Neural progenitor cell (in vitro differentiated cells): ENCODE results near the gene KIAA1217.

Source experiments
- EZH2 ChIP-seq: fragments of 200-600 bp; sonication (generic); IDR thresholded peaks from 2 replicates; pipeline ENCODE4 v1.6.1; 2017; ENCODE audit warnings: antibody characterized with exemption, mild to moderate bottlenecking, moderate library complexity
- EZH2phosphoT487 ChIP-seq: fragments of 200-600 bp; sonication (generic); IDR thresholded peaks from 2 replicates; pipeline ENCODE4 v1.6.1; 2017; ENCODE audit warnings: antibody characterized with exemption
- TF ChIP-seq, protein P1 (sequence below): fragments of 200-600 bp; sonication (generic); IDR thresholded peaks from 2 replicates; pipeline ENCODE4 v1.5.1; 2017; ENCODE audit warnings: antibody characterized with exemption, mild to moderate bottlenecking

DNA sequence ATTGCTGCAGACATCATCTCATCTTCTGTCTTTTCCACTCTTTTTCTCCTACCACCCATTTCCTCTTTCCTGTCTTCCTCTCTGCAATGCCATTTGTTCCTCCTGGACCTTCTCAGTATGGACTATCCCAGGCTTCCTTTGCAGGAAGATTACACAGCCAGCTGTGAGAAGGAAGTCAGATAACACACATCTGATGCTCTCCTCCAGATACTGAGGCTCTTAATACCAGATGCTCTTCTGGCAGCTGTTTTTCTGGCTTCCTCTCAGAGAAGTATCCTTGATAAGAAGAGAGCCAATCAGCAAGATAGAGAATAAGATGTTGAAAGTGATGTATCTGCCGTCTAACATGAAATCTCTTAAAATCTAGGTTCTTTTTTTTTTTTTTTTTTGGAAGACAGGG, 14.4 kb downstream of the KIAA1217 start:
- TF ChIP-seq, protein P1, sequence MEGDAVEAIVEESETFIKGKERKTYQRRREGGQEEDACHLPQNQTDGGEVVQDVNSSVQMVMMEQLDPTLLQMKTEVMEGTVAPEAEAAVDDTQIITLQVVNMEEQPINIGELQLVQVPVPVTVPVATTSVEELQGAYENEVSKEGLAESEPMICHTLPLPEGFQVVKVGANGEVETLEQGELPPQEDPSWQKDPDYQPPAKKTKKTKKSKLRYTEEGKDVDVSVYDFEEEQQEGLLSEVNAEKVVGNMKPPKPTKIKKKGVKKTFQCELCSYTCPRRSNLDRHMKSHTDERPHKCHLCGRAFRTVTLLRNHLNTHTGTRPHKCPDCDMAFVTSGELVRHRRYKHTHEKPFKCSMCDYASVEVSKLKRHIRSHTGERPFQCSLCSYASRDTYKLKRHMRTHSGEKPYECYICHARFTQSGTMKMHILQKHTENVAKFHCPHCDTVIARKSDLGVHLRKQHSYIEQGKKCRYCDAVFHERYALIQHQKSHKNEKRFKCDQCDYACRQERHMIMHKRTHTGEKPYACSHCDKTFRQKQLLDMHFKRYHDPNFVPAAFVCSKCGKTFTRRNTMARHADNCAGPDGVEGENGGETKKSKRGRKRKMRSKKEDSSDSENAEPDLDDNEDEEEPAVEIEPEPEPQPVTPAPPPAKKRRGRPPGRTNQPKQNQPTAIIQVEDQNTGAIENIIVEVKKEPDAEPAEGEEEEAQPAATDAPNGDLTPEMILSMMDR: no peak
- no peak for TF ChIP-seq EZH2phosphoT487
- TF ChIP-seq EZH2: no peak
